PC-3 (cell line): Measurements from ENCODE around the gene PIR. TPM values are rescaled to one million over a fixed set of nuclear protein-coding genes. Genes with fewer than 3 reads are reported as not detected.

Experiments
- ATAC-seq: fragments of 200-7000 bp; cut with Tn5 transposase; 2 replicates; pipeline ENCODE4 v1.9.1; 2020; ENCODE audit warnings: mild to moderate bottlenecking, moderate library complexity
- BruUV-seq: library from RNA; stranded (reverse); fragments of 400-500 nt; replicated peaks from 2 replicates; lab custom pipeline; 2021; lab: Mats Ljungman, UMichigan
- CTCF ChIA-PET: fragments of 300-600 bp; sonication (Branson Sonifier 250); formaldehyde crosslinking; loops from one replicate; lab custom pipeline; 2022; ENCODE audit warnings: antibody characterized with exemption; lab: Charles Lee
- POLR2A ChIA-PET: fragments of 300-600 bp; sonication (Branson Sonifier 250); formaldehyde crosslinking; loops from one replicate; lab custom pipeline; 2022; ENCODE audit warnings: antibody characterized with exemption; ENCODE audit not compliant: unreplicated experiment; lab: Charles Lee
- DNase-seq: peaks from one replicate; pipeline ENCODE4 v3.0.0-alpha.2; 2015
- H2AFZ ChIP-seq: fragments of 300-600 bp; sonication (generic); 2 replicates; pipeline ENCODE4 v1.6.0; 2016; ENCODE audit warnings: antibody characterized with exemption, low read length
- H3F3A ChIP-seq: fragments of 300-600 bp; sonication (generic); one replicate; pipeline ENCODE4 v1.6.0; 2017; ENCODE audit warnings: antibody characterized with exemption, low read length, control low read depth, mild to moderate bottlenecking; ENCODE audit not compliant: unreplicated experiment
- H3K27ac ChIP-seq: fragments of 300-600 bp; sonication (generic); 2 replicates; pipeline ENCODE4 v1.5.1; 2016; ENCODE audit warnings: mild to moderate bottlenecking, low read length
- H3K27me3 ChIP-seq: fragments of 300-600 bp; sonication (generic); 2 replicates; pipeline ENCODE4 v1.6.1; 2016; ENCODE audit warnings: low read length, mixed read lengths
- H3K36me3 ChIP-seq: fragments of 300-600 bp; sonication (generic); 2 replicates; pipeline ENCODE4 v1.6.1; 2016; ENCODE audit warnings: low read depth, mixed run types, low read length, mixed read lengths
- H3K4me1 ChIP-seq: fragments of 300-600 bp; sonication (generic); 2 replicates; pipeline ENCODE4 v1.5.1; 2016; ENCODE audit warnings: low read length; ENCODE audit not compliant: insufficient read depth
- H3K4me2 ChIP-seq: fragments of 300-600 bp; sonication (generic); 2 replicates; pipeline ENCODE4 v1.6.0; 2016; ENCODE audit warnings: low read length
- H3K4me3 ChIP-seq: fragments of 300-600 bp; sonication (generic); 2 replicates; pipeline ENCODE4 v1.5.1; 2016; ENCODE audit warnings: mild to moderate bottlenecking, low read length, mixed read lengths
- H3K79me2 ChIP-seq: fragments of 300-600 bp; sonication (generic); 2 replicates; pipeline ENCODE4 v1.6.1; 2017; ENCODE audit warnings: low read length, mixed read lengths
- H3K9ac ChIP-seq: fragments of 300-600 bp; sonication (generic); 2 replicates; pipeline ENCODE4 v1.6.0; 2016; ENCODE audit warnings: mild to moderate bottlenecking, low read length
- H3K9me2 ChIP-seq: fragments of 300-600 bp; sonication (generic); replicated peaks from 2 replicates; pipeline ENCODE4 v1.6.1; 2016; ENCODE audit warnings: mixed run types, low read length, mixed read lengths
- H3K9me3 ChIP-seq: fragments of 300-600 bp; sonication (generic); 2 replicates; pipeline ENCODE4 v1.6.1; 2016; ENCODE audit warnings: low read length, mixed read lengths
- H4K20me1 ChIP-seq: fragments of 300-600 bp; sonication (generic); 2 replicates; pipeline ENCODE4 v1.6.1; 2016; ENCODE audit warnings: low read length, mixed read lengths
- EZH2 ChIP-seq: fragments of 300-600 bp; sonication (generic); IDR thresholded peaks from one replicate; pipeline ENCODE4 v1.6.1; 2017; ENCODE audit warnings: antibody characterized with exemption, mild to moderate bottlenecking, low read length; ENCODE audit not compliant: unreplicated experiment
- EZH2phosphoT487 ChIP-seq: fragments of 300-600 bp; sonication (generic); IDR thresholded peaks from 2 replicates; pipeline ENCODE4 v1.6.1; 2018; ENCODE audit warnings: mild to moderate bottlenecking, antibody characterized with exemption, low read length, borderline replicate concordance
- intact Hi-C: fragments of 100-400 bp; cut with micrococcal nuclease; formaldehyde crosslinking; loops from 2 replicates; pipeline ENCODE4 v1.9.0; 2023
- total RNA-seq: library from RNA; depleted of rRNA; stranded (reverse); fragments of >200 nt; gene quantifications from 2 replicates; pipeline ENCODE4 v1.2.3, GENCODE V29; 2014
- TF ChIP-seq, protein P1 (sequence below): fragments of 300-600 bp; sonication (generic); conservative IDR thresholded peaks from 2 replicates; pipeline ENCODE4 v1.5.1; 2017; ENCODE audit warnings: antibody characterized with exemption, low read depth, mild to moderate bottlenecking, low read length

The PIR gene
- total RNA-seq, 1 experiment from 2014 or later: 50.8 TPM

DNA sequence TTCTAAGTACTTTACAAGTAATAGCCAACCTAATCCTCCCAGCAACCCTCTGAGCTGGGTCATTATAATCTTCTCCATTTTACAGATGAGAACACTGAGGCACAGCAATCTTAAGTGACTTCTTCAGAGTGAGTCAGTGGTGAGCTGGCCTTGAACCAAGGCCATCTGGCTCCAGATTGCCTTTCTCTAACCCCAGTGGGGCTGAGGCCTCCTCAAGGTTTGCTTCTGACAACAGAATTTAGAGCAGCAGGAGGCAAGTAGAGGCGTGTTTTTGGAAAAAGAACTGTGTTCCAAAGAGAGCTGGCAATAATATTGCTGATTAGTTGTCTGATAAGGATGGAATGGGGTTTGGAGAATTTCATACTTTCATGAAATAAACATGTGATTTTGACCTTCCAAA is 41.2 kb downstream of the PIR start:
- BruUV-seq: no TSS peak
- no peaks in the 10 kb centered on the region for H3K4me1 ChIP-seq
- ChIA-PET CTCF (no interaction called here), POLR2A (no interaction called here)
- no peaks in the 10 kb centered on the region for H4K20me1 ChIP-seq
- no peak overlapping the region for H3K9ac ChIP-seq
- H3K27me3 ChIP-seq: no peaks in the 10 kb centered on the region
- no peaks in the 10 kb centered on the region for H3F3A ChIP-seq
- H3K9me2 ChIP-seq: no peaks in the 10 kb centered on the region
- no peak overlapping the region for H3K4me2 ChIP-seq
- no peak overlapping the region for H3K27ac ChIP-seq
- H2AFZ ChIP-seq: no peak overlapping the region
- ATAC-seq: no peak
- intact Hi-C loops: no loop called here
- TF ChIP-seq, protein P1, sequence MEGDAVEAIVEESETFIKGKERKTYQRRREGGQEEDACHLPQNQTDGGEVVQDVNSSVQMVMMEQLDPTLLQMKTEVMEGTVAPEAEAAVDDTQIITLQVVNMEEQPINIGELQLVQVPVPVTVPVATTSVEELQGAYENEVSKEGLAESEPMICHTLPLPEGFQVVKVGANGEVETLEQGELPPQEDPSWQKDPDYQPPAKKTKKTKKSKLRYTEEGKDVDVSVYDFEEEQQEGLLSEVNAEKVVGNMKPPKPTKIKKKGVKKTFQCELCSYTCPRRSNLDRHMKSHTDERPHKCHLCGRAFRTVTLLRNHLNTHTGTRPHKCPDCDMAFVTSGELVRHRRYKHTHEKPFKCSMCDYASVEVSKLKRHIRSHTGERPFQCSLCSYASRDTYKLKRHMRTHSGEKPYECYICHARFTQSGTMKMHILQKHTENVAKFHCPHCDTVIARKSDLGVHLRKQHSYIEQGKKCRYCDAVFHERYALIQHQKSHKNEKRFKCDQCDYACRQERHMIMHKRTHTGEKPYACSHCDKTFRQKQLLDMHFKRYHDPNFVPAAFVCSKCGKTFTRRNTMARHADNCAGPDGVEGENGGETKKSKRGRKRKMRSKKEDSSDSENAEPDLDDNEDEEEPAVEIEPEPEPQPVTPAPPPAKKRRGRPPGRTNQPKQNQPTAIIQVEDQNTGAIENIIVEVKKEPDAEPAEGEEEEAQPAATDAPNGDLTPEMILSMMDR: no peak
- TF ChIP-seq EZH2 (no peak), EZH2phosphoT487 (no peak)
- H3K79me2 ChIP-seq: no peaks in the 10 kb centered on the region
- no peak overlapping the region for H3K4me3 ChIP-seq
- H3K9me3 ChIP-seq: no peaks in the 10 kb centered on the region
- no peak for DNase-seq
- H3K36me3 ChIP-seq: peaks cover 15% of the 10 kb centered on the region; the same call in 1 of the 2 replicates

- ATAC-seq (no peak), DNase-seq (no peak)
- Histone ChIP-seq H3K9me2 (no peaks in the 10 kb centered on the region), H3K36me3 (peaks cover 5% of the 10 kb centered on the region; the same call in 1 of the 2 replicates), H3K4me1 (no peaks in the 10 kb centered on the region), H3K9me3 (no peaks in the 10 kb centered on the region), H2AFZ (no peak overlapping the region), H3K9ac (no peak overlapping the region), H3K27me3 (no peaks in the 10 kb centered on the region), H3F3A (no peaks in the 10 kb centered on the region), H3K79me2 (no peaks in the 10 kb centered on the region), H3K4me2 (no peak overlapping the region), H3K27ac (no peak overlapping the region), H3K4me3 (no peak overlapping the region), H4K20me1 (no peaks in the 10 kb centered on the region)
- BruUV-seq: no TSS peak
- ChIA-PET POLR2A (interaction anchor here (0.6 kb wide), 1 partner anchor 115 kb away, joined by 7 read pairs; no protein-coding TSS in a partner anchor), CTCF (no interaction called here)
- no peak for TF ChIP-seq EZH2
- TF ChIP-seq, protein P1: no peak
- no peak for TF ChIP-seq EZH2phosphoT487
- intact Hi-C loops: no loop called here
Measured at GRCh38 chrX:15448010-15448639, 45.0 kb downstream of the PIR start.

GRCh38 chrX:15441464-15441863 is 51.7 kb downstream of the PIR start:
- H4K20me1 ChIP-seq: no peaks in the 10 kb centered on the region
- no peak overlapping the region for H2AFZ ChIP-seq
- no peaks in the 10 kb centered on the region for H3K4me1 ChIP-seq
- ATAC-seq (no peak), DNase-seq (no peak)
- H3K27me3 ChIP-seq: no peaks in the 10 kb centered on the region
- intact Hi-C loops: no loop called here
- H3K9me3 ChIP-seq: no peaks in the 10 kb centered on the region
- TF ChIP-seq, protein P1: no peak
- TF ChIP-seq EZH2phosphoT487 (no peak), EZH2 (no peak)
- no peak overlapping the region for H3K4me2 ChIP-seq
- no TSS peak for BruUV-seq
- no peak overlapping the region for H3K27ac ChIP-seq
- no peaks in the 10 kb centered on the region for H3F3A ChIP-seq
- ChIA-PET CTCF (no interaction called here), POLR2A (no interaction called here)
- no peaks in the 10 kb centered on the region for H3K79me2 ChIP-seq
- no peak overlapping the region for H3K4me3 ChIP-seq
- H3K9ac ChIP-seq: no peak overlapping the region
- no peaks in the 10 kb centered on the region for H3K36me3 ChIP-seq
- H3K9me2 ChIP-seq: no peaks in the 10 kb centered on the region
